Stimulated activated CD8-positive, alpha-beta memory T cell treated with anti-CD3 and anti-CD28 coated beads, Interleukin-15, amount 100 ng/mL, for 24 hours (primary cell): ENCODE data around the gene CBFA2T3.

ENCODE experiments used
- DNase-seq: peaks from one replicate; pipeline ENCODE4 v3.0.0-alpha.2; 2020; ENCODE audit warnings: low read depth

Gene CBFA2T3

GRCh38 chr16:88995746-88996535 lies 18.9 kb upstream of the CBFA2T3 start:
- no peak for DNase-seq

DNA sequence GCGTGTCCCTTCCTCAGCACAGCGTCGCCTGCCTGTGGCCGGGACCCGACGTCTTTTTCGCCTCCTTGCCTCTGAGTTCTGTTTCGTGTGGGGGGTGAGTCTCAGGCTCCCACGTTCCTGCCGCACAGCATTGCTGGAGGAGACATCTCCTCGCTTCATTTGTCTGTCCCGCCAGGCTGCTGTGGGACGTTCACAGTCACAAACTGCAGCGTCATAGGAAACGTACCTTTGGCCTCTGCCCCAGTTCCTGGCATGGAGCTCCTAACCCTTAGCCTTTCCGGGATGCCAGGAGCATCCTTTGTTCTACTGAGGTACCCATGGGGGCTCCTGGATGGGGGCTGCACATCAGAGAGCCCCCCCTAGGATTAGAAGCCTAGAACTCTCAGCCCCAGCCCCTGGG lies 18.2 kb upstream of the CBFA2T3 start:
- DNase-seq = no peak

- no peak for DNase-seq
Measured at GRCh38 chr16:88994695-88995094, 17.7 kb upstream of the CBFA2T3 start.

GRCh38 chr16:88993946-88994600 lies 17.1 kb upstream of the CBFA2T3 start:
- DNase-seq = no peak

DNA sequence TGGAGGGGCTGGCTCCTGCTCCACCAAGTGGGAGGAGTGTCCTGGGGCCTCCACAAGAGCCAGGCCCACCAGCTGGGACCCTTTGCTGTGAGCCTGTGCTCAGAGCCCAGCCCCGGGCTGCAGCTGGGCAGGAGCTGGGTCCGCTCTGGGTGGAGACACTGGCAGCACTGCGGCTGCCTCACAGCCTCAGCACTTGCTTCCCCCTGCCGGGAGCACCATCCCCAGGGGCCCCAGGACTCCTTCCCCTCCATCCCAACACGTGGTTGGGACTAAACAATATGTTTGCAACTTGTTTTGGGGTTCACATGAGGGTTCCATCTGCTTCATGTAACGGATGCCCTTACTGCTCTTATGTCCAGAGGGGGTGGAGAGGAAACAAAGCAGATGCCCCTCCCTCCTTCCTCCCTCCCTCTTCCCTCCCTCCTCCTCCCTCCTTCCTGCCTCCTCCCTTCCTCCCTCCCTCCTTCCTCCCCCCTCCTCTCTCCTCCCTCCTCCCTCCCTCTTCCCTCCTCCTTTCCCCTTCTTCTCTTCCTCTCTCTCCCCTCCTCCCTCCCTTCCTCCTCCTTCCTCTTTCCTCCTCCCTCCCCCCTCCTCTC lies 16.3 kb upstream of the CBFA2T3 start:
- DNase-seq = no peak

GRCh38 chr16:88992351-88993165 lies 15.6 kb upstream of the CBFA2T3 start:
- no peak for DNase-seq

- DNase-seq = no peak
Measured at GRCh38 chr16:88991813-88992350, 14.9 kb upstream of the CBFA2T3 start.

- no peak for DNase-seq
Measured at GRCh38 chr16:88989852-88990547, 13.0 kb upstream of the CBFA2T3 start.

GRCh38 chr16:88988980-88989811 lies 12.2 kb upstream of the CBFA2T3 start:
- no peak for DNase-seq

- DNase-seq = no peak
Measured at GRCh38 chr16:88985521-88985920, 8.5 kb upstream of the CBFA2T3 start.

DNA sequence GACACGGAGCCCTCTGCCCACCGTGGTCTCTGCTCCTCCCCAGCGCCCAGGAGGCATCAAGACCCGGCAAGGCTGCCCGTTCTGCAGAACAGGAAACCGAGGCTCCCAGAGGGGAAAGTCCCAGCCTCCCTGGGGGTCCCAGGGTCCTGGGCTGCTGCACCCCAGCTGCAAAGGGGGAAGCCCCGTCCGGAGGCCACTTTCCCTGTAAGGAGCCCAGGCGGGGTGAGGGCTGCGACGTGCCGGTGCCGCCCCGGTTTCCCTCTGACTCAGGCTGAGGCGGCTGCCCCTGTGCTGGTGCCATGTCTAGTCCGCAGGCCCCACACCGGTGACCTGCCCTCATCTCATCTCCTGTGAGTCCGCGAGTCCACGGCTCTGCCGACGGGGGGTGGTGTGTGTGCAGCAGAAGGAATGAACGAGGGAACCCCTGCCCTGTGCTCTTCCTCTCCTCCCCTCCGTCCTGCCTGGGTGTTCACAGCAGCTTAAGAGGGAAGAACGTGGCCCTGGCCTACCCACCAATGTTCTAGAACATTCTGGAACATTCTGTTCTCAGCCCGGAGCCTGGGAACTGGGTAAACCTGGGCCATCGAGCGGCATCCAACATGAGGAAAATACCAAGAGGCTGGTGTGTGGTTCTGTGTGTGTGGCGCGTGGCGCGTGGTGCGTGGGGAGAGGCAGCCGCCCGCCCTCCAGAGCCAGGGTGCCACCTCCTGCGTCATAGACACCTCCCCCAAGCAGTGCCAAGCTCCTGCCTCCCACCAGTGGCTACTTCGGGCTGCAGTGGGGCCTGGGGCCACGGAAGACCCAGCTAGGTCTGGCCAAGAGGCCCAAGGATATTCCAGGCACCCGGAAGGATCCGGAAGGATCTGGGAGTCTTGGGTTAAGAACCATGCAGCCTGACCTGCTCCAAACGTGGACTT lies 7.0 kb upstream of the CBFA2T3 start:
- no peak for DNase-seq

- no peak for DNase-seq
Measured at GRCh38 chr16:88983165-88983564, 6.2 kb upstream of the CBFA2T3 start.

DNA sequence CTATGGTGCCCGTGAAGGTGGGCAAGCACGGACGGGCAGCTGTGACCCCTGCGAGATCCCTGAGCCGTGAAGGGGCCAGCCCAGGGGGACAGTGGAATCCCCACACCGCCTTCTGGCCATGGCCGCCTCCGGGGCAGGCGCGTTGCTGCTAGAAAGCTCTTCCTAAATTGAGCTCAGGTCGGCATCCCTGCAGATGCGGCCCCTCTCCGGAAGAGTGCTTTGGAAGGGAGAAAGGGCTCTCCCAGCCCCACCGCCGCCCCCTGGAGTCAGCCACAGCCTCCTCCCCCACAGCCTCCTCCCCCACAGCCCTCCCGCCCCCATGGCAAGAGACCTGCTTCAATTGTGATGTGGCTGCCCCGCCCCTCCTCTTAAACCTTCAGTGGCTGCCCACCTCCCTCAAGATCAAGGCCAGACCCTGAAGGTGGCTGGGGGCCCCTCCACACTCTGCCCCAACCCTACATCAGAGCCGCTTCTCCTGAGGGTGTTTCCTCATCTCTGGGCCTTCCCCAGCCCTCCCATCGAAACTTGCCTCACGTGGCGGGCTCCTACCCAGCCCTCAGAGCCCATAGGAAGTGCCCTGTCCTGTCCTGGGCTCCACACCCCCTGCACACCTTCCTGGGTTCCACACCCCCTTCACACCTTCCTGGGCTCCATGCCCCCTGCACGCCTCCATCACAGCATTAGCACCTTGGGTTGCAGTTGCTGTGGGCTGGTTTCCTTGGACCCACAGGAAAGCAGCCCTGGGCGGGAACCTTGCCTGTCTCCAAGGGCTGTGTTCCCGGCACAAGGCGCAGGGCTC lies 5.5 kb upstream of the CBFA2T3 start:
- DNase-seq = no peak

GRCh38 chr16:88979353-88980015 lies 2.5 kb upstream of the CBFA2T3 start:
- no peak for DNase-seq

DNA sequence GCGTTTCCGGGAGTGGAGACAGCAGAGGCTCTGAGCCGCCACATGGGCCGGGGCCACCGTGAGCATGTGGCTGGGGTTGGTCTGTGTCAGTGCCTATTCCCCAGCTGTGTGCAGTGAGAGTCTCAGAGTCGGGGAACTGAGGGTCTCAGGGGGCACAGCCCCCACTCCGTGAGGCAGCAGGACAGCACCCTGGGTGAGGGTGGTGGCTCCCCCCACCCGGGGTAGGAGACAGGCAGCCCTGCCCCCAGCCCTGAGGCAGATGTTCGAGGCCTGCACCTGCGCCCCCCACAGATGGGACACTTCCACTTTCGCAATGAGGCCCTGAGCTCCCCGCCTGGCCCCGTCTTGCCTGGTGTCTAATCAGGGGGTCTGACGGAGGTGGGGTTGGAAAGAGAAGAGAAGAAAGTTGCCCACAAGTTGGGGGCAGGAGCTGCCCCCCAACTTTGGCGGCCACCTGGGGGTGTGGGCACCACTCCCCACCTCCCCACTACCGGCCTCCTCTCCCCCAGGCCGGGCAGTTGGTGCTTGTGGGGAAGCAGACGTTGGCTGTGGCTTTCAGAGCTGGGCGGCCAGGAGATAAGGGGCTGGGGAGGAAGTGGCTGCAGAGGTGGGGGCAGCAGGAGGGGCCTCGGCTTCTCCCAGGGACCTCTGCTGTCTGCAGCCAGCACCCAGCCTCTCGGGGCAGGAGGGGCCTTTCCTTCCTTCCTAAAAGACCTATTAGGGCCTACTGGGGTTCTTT lies 1.8 kb upstream of the CBFA2T3 start:
- DNase-seq = no peak

GRCh38 chr16:88977812-88978607 lies 1.0 kb upstream of the CBFA2T3 start:
- DNase-seq = no peak
